Diencephalon (tissue), 1 donor: ENCODE measurements around the gene DNAJC25. TPM values are rescaled to one million over a fixed set of nuclear protein-coding genes. Genes with fewer than 3 reads are reported as not detected.

Experiments used
- total RNA-seq: library from RNA; depleted of rRNA; stranded (reverse); fragments of >200 nt; gene quantifications from one replicate; pipeline ENCODE4 v1.2.3, GENCODE V29; 2014

The DNAJC25 gene
- total RNA-seq, result 8.1 TPM

GRCh38 chr9:111631214-111631971 is at the start of gene DNAJC25:
DNAJC25 (plus strand) TSS chr9:111631334; CDS start chr9:111631408, 74 bp downstream.

GRCh38 chr9:111599092-111599954 is 31.8 kb upstream of the DNAJC25 start, which contains the start of gene PTGR1:
PTGR1 (minus strand) TSS chr9:111599647; CDS start chr9:111597422, 2,225 bp downstream.

GRCh38 chr9:111661150-111661801 is 30.1 kb downstream of the DNAJC25 start, which contains the start of gene GNG10:
GNG10 (plus strand) TSS chr9:111661605; CDS start chr9:111661635, 30 bp downstream.

Other genes starting within 250 kb of the DNAJC25 start
- gene ECPAS, start 147.0 kb upstream of the DNAJC25 start, total RNA-seq, result 125 TPM
- 65.7 TPM for gene ZNF483, start 106.2 kb upstream of the DNAJC25 start, total RNA-seq
- gene PTGR1, start 31.7 kb upstream of the DNAJC25 start, total RNA-seq, result 25.1 TPM
- gene GNG10, start 30.3 kb downstream of the DNAJC25 start, total RNA-seq, result 34.1 TPM
- gene SHOC1, start 163.6 kb downstream of the DNAJC25 start, total RNA-seq, result not detected